Testis (tissue), 2 donors: ENCODE data around the gene GRID1.

Experiments
- POLR2A ChIP-seq: fragments of 450-650 bp; IDR thresholded peaks from one replicate; pipeline ENCODE4 v1.6.1; 2017; ENCODE audit warnings: antibody characterized with exemption, mild to moderate bottlenecking, moderate library complexity
- TF ChIP-seq, protein P1 (sequence below), 3 experiments: fragments of 450-650 bp in 2 of 3; fragments of 200-600 bp in 1 of 3; sonication (generic) in 1 of 3; IDR thresholded peaks; one replicate each; pipeline ENCODE4 v1.5.1; 2016 to 2019; ENCODE audit warnings: antibody characterized with exemption in 3 of 3, mild to moderate bottlenecking in 2 of 3, moderate library complexity in 1 of 3

DNA sequence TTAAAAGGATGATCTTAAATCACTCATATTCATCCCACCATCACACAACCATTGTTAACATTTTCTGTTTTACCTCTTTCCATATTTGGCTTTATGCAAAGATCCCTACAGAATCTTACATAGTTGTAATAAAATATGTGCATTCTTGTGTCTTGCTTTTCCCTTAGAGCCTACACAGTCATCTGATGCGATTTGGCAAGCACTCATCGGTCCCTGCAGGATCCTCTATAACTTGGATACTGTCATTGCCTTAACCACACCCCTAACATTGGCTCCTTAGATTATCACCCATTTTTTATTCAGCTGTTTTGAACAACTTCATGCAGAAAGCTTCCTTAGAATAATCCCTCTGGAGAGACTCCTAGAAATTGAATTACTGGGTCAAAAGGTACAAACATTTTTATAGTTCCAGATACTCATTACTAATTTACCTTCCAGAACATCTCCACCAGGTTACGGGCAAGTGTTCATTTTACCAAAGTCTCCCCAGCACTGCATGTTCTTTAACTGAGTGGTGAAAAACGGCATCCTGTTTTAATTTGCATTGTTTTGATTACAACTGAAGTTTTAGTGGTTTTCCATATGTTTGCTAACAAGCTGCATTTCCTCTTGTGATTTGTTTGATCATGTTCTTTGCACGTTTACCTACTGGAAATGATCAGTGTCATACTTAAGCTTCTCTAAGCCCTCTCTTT lies 268.3 kb downstream of the GRID1 start:
- no peak for TF ChIP-seq POLR2A
- TF ChIP-seq, protein P1, sequence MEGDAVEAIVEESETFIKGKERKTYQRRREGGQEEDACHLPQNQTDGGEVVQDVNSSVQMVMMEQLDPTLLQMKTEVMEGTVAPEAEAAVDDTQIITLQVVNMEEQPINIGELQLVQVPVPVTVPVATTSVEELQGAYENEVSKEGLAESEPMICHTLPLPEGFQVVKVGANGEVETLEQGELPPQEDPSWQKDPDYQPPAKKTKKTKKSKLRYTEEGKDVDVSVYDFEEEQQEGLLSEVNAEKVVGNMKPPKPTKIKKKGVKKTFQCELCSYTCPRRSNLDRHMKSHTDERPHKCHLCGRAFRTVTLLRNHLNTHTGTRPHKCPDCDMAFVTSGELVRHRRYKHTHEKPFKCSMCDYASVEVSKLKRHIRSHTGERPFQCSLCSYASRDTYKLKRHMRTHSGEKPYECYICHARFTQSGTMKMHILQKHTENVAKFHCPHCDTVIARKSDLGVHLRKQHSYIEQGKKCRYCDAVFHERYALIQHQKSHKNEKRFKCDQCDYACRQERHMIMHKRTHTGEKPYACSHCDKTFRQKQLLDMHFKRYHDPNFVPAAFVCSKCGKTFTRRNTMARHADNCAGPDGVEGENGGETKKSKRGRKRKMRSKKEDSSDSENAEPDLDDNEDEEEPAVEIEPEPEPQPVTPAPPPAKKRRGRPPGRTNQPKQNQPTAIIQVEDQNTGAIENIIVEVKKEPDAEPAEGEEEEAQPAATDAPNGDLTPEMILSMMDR (IDR thresholded peaks at IDR 0.05): no peak
